HG03135 (cell line): ENCODE results near the gene KRTAP3-3.
"Not testable (repeated sequence)": the region's sequence is repeated elsewhere in the genome, so short reads cannot be mapped to it uniquely, and the experiment has no call there.

ENCODE experiments used
- ATAC-seq: cut with Tn5 transposase; IDR thresholded peaks from one replicate; pipeline ENCODE4 v1.9.1; 2021; ENCODE audit warnings: mild to moderate bottlenecking, moderate library complexity; ENCODE audit not compliant: unreplicated experiment

Gene KRTAP3-3

DNA sequence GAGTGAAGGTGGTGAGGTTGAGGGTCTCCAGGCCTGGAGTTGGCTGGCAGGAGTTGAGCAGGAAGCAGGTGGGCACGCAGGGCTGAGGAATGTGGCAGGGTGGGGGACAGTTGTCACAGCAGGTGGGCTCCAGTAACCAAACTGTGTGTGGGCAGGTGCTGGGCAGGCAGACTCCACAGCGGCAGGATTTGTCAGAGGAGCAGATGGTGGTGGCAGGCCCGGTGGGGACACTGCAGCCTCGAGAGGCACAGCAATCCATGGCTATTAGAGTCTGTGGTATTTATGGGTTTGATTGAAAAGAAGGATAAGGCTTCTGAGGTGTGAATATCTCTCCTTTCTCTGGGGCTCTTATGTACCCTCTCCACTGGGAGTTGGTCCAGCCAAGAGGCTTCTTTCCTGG is at the start of gene KRTAP3-3:
Gene KRTAP3-3, minus strand, starts transcription at position 326 of the 400 bp plus-strand sequence. Its CDS starts 67 bp downstream, at position 259.
- no peak for ATAC-seq

DNA sequence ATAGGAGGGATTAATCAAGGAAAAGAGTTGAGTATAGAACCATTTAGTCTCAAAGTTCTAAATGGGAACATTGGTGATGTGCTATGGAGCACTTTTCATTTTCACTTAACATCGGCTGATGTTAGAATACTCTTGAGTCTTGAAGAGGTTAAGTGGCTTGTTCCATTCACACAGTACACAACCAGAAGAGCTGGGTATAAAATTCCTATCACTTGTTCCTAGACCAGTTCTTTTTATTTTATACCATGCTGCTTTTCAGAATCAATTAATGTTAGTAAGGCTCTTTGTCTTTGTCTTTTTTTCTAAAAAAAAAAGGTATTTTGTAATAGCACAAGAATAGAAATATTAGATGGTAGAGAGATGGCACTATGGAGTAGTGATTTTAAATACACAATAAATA is 49.0 kb upstream of the KRTAP3-3 start:
- no peak for ATAC-seq

DNA sequence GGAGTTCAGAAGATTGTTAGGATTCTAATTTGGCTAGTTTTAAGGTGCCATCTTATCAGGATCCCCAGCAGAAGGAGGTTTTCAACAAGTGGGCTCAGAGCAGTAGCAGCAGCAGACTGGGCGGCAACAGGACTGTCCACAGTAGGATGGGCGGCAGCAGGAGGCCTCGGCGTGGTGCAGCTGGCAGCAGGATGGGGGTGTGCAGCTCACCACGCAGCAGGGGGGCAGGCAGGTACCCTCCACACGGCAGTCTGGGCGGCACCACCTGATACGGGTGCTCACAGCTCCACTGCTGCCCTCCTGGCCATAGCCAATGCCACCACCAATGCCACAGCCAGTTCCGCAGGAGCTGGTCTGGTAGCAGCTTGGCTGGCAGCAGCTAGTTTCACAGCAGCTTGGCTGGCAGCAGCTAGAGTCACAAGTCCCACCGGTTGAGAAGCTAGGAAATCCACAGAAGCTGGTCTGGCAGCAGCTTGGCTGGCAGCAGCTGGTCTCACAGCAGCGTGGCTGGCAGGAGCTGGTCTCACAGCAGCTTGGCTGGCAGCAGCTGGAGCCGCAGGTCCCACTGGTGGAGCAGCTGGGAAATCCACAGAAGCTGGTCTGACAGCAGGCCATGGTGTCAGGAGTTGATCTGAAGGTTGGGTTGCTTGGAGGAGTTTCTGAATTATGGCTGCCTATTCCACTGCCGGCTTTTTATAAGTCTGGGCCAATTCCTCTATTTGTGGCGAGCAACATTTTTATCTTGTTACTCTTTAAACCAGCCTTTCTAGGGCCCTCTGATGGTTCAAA is 47.0 kb upstream of the KRTAP3-3 start, which contains the start of gene KRTAP1-1:
Gene KRTAP1-1, minus strand, starts transcription at position 668 of the 789 bp plus-strand sequence. Its CDS starts 53 bp downstream, at position 615.
- ATAC-seq = not testable (repeated sequence)

DNA sequence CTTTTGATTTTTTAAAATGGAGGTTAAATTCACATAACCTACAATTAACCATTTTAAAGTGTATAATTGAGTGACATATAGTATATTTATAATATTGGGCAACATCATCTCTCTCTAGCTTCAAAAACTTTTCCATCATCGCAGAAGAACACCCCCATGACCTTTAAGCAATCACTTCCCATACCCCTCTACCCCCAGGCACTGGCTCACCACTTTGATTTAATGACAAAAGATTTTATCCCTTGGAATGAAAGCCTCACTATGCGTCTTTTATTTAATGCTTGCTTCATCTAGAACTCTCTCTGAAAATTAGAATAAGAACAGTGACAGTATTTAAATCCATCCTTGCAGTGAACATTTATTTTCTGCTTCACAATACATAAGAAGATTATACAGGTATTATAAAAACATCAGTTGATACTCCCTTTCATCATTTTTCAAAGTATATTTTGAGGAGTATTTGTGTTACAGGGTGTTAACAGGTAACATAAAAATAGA is 43.9 kb upstream of the KRTAP3-3 start:
- ATAC-seq = no peak

DNA sequence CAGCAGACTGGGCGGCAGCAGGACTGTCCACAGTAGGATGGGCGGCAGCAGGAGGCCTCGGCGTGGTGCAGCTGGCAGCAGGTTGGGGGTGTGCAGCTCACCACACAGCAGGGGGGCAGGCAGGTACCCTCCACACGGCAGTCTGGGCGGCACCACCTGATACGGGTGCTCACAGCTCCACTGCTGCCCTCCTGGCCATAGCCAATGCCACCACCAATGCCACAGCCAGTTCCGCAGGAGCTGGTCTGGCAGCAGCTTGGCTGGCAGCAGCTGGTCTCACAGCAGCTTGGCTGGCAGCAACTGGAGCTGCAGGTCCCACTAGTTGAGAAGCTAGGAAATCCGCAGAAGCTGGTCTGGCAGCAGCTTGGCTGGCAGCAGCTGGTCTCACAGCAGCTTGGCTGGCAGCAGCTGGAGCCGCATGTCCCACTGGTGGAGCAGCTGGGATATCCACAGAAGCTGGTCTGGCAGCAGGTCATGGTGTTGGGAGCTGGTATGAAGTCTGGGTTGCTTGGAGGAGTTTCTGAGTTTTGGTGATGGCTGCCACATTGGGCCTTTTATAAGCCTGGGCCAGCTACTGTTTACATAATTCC is 40.5 kb upstream of the KRTAP3-3 start, which contains the start of gene KRTAP1-3:
Gene KRTAP1-3, minus strand, starts transcription at position 529 of the 590 bp plus-strand sequence. Its CDS starts 53 bp downstream, at position 476.
- not testable (repeated sequence) for ATAC-seq

DNA sequence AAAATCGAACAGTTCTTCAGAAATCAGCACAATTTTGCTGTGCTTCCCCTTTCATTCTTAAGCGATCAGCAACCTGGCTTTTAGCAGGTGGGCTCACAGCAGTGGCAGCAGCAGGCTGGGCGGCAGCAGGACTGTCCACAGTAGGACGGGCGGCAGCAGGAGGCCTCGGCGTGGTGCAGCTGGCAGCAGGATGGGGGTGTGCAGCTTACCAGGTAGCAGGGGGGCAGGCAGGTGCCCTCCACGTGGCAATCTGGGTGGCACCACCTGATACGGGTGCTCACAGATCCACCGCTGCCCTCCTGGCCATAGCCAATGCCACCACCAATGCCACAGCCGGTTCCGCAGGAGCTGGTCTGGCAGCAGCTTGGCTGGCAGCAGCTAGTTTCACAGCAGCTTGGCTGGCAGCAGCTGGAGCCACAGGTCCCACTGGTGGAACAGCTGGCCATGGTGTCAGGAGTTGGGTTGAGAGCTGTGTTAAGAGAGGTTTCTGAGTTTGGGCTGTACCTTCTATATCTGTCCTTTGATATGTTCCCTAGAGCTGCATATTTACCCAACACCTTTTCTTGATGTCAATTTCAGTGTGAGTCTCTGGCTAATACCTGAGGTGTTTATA is 35.8 kb upstream of the KRTAP3-3 start, which contains the start of gene KRTAP1-4:
Gene KRTAP1-4, minus strand, starts transcription at position 563 of the 613 bp plus-strand sequence. Its CDS starts 117 bp downstream, at position 446.
- ATAC-seq = no peak

DNA sequence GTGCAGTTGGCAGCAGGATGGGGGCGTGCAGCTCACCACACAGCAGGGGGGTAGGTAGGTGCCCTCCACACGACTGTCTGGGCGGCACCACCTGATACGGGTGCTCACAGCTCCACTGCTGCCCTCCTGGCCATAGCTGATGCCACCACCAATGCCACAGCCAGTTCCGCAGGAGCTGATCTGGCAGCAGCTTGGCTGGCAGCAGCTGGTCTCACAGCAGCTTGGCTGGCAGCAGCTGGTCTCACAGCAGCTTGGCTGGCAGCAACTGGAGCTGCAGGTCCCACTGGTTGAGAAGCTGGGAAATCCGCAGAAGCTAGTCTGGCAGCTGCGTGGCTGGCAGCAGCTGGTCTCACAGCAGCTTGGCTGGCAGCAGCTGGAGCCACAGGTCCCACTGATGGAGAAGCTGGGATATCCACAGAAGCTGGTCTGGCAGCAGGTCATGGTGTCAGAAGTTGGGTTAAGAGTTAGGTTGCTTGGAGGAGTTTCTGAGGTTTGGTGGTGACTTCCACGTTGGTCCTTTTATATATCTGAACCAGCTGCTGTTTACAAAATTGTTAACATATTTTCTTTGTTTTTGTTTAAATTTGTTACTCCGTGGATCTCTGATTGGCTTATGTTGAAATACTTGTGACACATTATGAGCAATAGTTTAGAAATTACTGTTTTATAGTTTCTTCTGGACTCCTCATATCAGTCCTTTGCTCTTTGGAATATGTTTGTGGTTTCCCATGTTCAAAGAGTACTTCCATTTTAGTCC is 32.9 kb upstream of the KRTAP3-3 start, which contains the start of gene KRTAP1-5:
Gene KRTAP1-5, minus strand, starts transcription at position 494 of the 757 bp plus-strand sequence. Its CDS starts 53 bp downstream, at position 441.
- ATAC-seq = no peak

DNA sequence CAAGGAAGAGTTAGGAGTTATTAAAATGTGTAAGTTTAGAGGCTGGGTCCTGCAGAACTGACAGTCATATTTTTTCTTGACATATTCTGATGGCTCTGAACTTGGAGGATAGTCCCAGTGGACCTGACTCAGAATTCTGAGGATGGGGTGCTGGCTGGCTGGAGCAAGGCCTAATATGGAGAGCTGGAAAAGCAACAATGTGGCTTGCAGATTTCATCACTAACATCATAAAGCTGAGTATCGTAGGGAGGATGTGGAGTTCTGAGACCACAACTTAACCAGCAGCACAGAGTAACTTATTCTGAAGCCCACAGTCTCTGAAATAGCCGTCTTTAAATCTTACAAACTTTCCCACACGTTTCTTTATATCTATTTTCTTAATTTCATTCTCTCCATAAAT is 30.7 kb upstream of the KRTAP3-3 start:
- no peak for ATAC-seq

DNA sequence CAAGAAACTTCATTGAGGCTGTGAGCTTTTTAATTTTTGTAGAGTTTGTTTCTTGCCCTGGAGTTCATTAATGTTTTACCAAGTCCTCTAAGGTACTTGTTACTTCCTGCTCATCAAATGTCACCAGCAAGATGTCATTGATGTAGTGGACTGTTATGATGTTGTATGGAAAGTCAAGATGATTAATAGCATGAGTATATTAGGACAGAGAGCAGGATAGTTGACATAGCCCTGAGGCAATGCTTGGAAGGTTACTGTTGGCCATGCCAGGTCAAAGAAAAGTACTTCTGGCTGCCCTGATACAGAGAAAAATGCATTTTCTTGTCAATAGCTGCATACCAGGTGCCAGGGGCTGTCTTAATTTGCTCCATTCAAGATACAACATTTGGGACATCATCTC is 26.4 kb upstream of the KRTAP3-3 start:
- ATAC-seq = no peak

DNA sequence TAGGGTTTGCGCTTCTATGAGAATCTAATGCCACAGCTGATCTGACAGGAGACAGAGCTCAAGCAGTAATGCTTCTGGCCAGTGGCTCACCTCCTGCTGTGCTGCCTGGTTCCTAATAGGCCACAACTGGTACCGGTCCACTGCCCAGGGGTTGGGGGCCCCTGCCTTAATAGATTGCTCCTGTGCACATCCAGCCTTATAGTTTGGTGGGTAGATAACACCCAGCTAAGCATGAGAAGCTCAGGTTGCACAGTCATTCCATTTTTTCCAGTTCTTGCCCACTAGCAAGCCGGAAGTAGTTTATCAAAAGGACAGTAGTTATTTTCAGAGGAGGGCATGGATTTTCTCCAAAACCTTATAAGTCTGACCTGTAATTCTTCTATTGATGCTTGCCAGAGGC is 25.5 kb upstream of the KRTAP3-3 start:
- ATAC-seq = no peak

DNA sequence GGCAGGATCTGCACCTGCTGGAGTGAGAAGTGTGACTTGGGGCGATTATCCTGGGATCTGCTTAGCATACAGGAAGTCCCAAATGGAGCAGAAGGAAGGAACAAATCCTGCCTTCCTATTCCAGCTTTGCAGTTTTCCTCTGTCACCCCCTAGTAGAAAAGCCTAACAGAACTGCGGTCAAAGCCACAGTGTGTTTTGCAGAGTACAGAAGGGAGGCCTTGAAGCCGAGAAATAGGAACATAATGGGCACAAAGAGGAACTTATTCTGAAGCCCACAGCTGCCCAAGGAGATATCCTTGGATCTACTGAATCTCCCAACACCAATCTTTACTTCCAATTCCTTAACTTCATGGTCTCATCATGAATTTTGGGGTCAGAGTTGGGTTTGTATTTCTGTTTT is 24.6 kb upstream of the KRTAP3-3 start:
- no peak for ATAC-seq

DNA sequence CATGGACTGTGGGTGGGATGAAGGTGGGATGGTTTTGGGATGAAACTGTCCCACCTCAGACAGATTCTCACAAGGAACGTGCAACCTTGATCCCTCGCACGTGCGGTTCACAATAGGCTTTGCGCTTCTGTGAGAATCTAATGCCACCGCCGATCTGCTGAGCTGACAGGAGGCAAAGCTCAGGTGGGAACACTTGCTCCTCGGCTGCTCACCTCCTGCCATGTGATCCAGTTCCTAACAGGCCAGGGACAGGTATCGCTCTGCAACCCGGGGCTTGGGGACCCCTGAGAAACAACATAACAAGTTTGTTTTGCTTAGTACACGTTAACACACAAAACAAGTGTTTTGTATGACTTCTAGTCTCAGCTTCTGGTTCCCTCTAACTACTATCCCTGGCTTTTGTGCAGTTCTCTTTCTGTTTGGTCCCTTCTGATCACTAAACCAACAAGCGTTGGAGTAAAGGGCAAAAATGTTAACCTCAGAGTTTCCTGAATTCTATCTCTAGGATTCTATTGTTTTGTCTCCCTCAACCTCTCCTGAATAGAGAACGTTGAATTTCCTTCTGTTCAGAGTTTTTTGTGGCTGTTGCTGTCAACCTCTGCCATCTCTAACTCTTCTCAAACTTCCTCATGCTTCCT is 22.7 kb upstream of the KRTAP3-3 start:
- ATAC-seq = no peak

DNA sequence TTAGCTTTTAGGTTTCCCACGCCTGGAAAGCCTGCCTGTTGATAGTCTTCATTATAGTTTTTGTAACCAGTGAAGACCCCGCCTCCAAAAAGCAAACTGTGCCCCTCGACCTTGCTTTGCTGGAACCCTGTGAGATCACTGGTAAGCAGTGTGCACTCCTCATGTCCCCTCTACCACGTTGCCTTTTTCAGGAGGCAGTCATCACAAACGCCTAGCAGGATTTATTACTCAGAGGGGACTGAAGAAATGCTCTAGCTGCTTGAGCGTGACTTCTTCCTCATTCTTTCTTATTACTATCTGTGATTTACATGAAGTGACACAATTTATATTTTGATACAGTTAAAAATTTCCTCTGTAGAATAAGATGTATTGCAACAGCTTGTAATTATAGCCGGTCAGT is 21.5 kb upstream of the KRTAP3-3 start:
- no peak for ATAC-seq

DNA sequence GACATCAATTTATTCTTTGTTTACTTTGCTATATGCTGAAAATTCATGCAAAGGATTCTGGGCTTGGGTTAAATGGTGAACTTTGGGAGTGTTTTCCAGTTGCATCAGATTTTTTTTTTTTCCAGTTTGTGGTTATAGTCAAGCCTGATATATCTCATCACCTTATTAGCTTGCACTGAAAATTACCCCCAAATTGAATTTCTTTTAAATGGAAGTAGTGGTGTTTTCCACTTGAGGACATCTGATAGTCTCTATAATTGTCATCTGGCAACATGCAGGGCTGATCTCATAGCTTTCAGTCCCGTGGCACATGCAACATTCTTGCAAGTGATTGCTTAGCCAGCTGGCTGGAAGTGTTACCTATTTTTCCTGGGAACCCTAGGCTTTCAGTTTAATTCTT is 19.6 kb upstream of the KRTAP3-3 start:
- ATAC-seq = no peak

DNA sequence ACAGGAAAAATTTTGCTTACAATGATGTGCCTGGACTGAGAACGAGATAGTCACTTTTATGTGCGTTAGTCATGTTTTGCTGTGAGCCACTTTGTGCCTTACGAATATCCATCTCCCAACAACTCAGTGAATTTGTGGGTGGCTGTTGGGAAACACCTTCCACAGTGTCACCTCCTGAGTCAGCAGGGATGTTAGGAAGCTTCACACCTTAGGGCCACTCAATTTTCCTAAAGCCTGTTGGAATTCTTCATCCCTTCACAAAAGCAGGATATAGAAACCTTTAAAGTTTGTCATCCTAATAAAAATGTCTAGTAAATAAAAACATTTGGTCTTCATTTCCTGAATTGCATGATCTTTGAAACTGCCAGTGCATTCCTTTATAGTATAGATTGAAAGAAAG is 19.2 kb upstream of the KRTAP3-3 start:
- ATAC-seq = no peak

DNA sequence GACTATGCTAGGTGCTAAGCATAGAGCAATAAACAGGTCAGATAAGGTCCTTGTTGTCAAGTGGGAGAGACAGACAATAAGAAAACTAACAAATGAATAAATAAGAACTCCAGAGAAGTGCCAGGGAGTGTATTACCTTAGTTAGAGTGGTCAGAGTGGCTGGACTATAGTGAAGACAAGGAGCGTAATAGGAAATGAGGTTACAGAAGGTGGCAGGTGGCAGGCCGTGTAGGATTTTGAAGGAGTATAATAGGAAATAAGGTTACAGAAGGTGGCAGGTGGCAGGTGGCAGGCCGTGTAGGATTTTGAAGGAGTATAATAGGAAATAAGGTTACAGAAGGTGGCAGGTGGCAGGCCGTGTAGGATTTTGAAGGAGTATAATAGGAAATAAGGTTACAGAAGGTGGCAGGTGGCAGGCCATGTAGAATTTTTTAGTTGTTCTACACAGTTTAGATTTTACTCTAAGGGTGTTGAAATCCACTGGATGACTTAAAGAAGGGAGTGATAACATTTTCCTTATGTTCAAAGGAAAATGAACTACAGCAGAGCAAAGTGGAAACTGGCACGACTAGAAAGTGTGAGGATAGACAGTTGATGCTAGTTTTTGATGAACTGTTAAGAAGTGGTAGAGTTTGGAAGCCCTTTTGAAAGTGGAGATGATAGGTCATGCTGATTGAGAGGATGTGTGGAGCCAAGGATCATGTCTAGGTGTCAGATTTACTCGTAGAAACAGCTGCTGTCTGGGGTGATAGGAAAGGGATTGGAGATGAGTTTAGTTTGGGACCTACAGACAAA is 18.6 kb upstream of the KRTAP3-3 start:
- ATAC-seq = no peak

DNA sequence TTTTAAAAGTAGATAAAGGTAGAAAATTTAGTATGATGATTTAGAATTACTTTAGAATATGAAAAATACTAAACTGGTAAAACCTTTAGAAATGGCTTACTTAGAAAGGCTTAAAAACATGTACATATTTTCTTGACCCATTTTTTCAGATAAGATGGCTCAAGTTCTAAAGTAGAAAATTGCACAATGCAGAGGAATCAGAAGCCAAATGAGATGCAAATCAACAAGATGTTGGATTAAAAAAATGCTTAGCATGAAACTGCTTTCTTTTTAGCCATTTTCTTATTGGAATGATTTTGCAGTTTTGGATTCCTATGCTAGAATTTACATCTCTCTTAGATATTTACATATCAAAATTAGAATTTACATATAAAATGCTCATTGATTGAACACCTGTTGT is 16.5 kb upstream of the KRTAP3-3 start:
- no peak for ATAC-seq

DNA sequence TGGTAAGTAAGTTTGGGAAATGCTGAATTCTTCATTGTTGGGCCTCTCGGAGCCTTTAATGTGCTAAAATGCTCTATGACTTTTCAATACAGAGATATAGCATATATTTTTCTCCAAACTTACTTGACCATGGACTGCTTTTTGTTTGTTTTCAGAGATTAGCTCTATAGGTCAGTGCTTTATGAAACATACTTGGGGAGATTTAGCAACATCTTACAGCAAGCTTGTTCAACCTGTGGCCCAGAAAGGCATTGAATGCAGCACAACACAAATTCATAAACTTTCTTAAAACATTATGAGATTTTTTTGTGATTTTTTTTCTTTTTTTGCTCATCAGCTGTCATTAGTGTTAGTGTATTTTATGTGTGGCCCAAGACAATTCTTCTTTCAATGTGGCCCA is 16.0 kb upstream of the KRTAP3-3 start:
- ATAC-seq = no peak

DNA sequence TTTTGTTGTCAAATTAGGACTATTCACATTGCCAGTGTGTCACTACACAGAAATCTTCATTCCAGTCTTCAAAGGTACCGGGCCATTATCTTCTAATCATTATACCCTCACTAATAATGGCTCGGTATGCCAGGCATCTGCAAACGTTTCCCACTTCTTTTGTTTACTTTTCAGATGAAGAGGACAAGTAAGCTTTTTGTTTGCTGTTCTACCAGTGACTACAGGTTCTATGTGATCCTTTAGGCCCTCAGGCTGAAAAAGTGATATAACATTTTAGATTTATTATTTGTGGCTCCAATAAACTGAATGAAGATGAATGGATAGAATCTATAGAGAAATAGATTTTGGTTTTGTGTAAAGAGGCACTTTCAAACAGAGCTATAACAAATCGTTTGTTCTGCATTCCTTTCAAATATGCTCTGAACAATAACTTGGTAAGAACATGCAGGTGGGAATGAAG is 15.4 kb upstream of the KRTAP3-3 start:
- no peak for ATAC-seq
